ENCODE measurements around the gene PIP4K2A. TPM values are rescaled to one million over a fixed set of nuclear protein-coding genes. Genes with fewer than 3 reads are reported as not detected.

Gene PIP4K2A
- total RNA-seq, 4 donors from 2014 or later, result 29.3 to 52.4 (median 34.5) TPM

GRCh38 chr10:22599636-22600228 is 114.6 kb downstream of the PIP4K2A start:
- no peak overlapping the region for H3K4me3 ChIP-seq
- no peak for DNase-seq (ENCODE audit: low spot score in 2 of 2)
- H3K27ac ChIP-seq, result peak overlapping the region in 1 of 4 donors; percentile 29
- no peaks in the 10 kb centered on the region for H3K9me3 ChIP-seq
- H3K36me3 ChIP-seq, result peaks cover 0 to 10% (median 3%) of the 10 kb centered on the region in 3 donors
- WGBS, 2 donors, result 79 to 84% methylated on average over 11 of the region's 11 CpGs
- TF ChIP-seq POLR2A (IDR thresholded peaks at IDR 0.05) (no peak), CTCF (IDR thresholded peaks at IDR 0.05) (no peak), EP300 (IDR thresholded peaks at IDR 0.05) (no peak)
- peaks cover 0 to 17% (median 8%) of the 10 kb centered on the region in 4 donors for H3K4me1 ChIP-seq
- H3K27me3 ChIP-seq, result no peaks in the 10 kb centered on the region

- WGBS, 2 donors, result 73 to 74% methylated on average over 4 of the region's 4 CpGs
- TF ChIP-seq CTCF (IDR thresholded peaks at IDR 0.05) (no peak), EP300 (IDR thresholded peaks at IDR 0.05) (no peak), POLR2A (IDR thresholded peaks at IDR 0.05) (no peak)
- Histone ChIP-seq H3K4me1 (peaks cover 0 to 11% (median 3%) of the 10 kb centered on the region in 4 donors), H3K4me3 (no peak overlapping the region), H3K27me3 (no peaks in the 10 kb centered on the region), H3K9me3 (no peaks in the 10 kb centered on the region), H3K27ac (peak overlapping the region in 1 of 4 donors; percentile 29), H3K36me3 (peaks cover 0 to 10% (median 3%) of the 10 kb centered on the region in 3 donors)
- DNase-seq (ENCODE audit: low spot score in 2 of 2), result no peak
Measured at GRCh38 chr10:22599048-22599561, 115.3 kb downstream of the PIP4K2A start.

- 81% methylated on average over 3 of the region's 3 CpGs for WGBS, 2 donors
- TF ChIP-seq EP300 (IDR thresholded peaks at IDR 0.05) (no peak), CTCF (IDR thresholded peaks at IDR 0.05) (no peak), POLR2A (IDR thresholded peaks at IDR 0.05) (no peak)
- DNase-seq (ENCODE audit: low spot score in 2 of 2), result no peak
- H3K27me3 ChIP-seq, result no peaks in the 10 kb centered on the region
- H3K27ac ChIP-seq, result no peak overlapping the region
- no peaks in the 10 kb centered on the region for H3K9me3 ChIP-seq
- peaks cover 0 to 7% (median 3%) of the 10 kb centered on the region in 4 donors for H3K4me1 ChIP-seq
- H3K4me3 ChIP-seq, result no peak overlapping the region
- H3K36me3 ChIP-seq, result peaks cover 0 to 10% (median 3%) of the 10 kb centered on the region in 3 donors
Measured at GRCh38 chr10:22598478-22598877, 115.9 kb downstream of the PIP4K2A start.

GRCh38 chr10:22597138-22597537 is 117.2 kb downstream of the PIP4K2A start:
- no peak overlapping the region for H3K4me3 ChIP-seq
- no peak for DNase-seq (ENCODE audit: low spot score in 2 of 2)
- H3K27me3 ChIP-seq, result no peaks in the 10 kb centered on the region
- H3K27ac ChIP-seq, result peak overlapping the region in 1 of 4 donors; percentile 10
- TF ChIP-seq POLR2A (IDR thresholded peaks at IDR 0.05), result no peak
- no peak for TF ChIP-seq EP300 (IDR thresholded peaks at IDR 0.05)
- no peak for TF ChIP-seq CTCF (IDR thresholded peaks at IDR 0.05)
- peaks cover 0 to 10% (median 0%) of the 10 kb centered on the region in 3 donors for H3K36me3 ChIP-seq
- WGBS, 2 donors, result 64 to 71% methylated on average over 5 of the region's 5 CpGs
- peaks cover 0 to 7% (median 3%) of the 10 kb centered on the region in 4 donors for H3K4me1 ChIP-seq
- H3K9me3 ChIP-seq, result no peaks in the 10 kb centered on the region

GRCh38 chr10:22593636-22594198 is 120.7 kb downstream of the PIP4K2A start:
- DNase-seq (ENCODE audit: low spot score in 2 of 2), result no peak
- 79 to 81% methylated on average over 3 of the region's 3 CpGs for WGBS, 2 donors
- peaks cover 0 to 38% (median 6%) of the 10 kb centered on the region in 3 donors for H3K36me3 ChIP-seq
- H3K4me1 ChIP-seq, result peaks cover 0 to 3% (median 0%) of the 10 kb centered on the region in 4 donors
- no peaks in the 10 kb centered on the region for H3K9me3 ChIP-seq
- no peak overlapping the region for H3K27ac ChIP-seq
- TF ChIP-seq CTCF (IDR thresholded peaks at IDR 0.05) (no peak), EP300 (IDR thresholded peaks at IDR 0.05) (no peak), POLR2A (IDR thresholded peaks at IDR 0.05) (no peak)
- no peaks in the 10 kb centered on the region for H3K27me3 ChIP-seq
- no peak overlapping the region for H3K4me3 ChIP-seq
